Smooth muscle cell (in vitro differentiated cells): ENCODE results near the gene TTC28. TPM values are rescaled to one million over a fixed set of nuclear protein-coding genes. Genes with fewer than 3 reads are reported as not detected.

Experiments
- DNase-seq: peaks from one replicate; lab custom pipeline; 2025; ENCODE audit not compliant: unreplicated experiment; lab: John Stamatoyannopoulos, UW
- H2AFZ ChIP-seq: fragments of 200-600 bp; sonication (generic); 2 replicates; pipeline ENCODE4 v1.6.0; 2016; ENCODE audit warnings: antibody characterized with exemption, low read depth, mild to moderate bottlenecking
- H3F3A ChIP-seq: fragments of 200-600 bp; sonication (generic); 2 replicates; pipeline ENCODE4 v1.6.0; 2017; ENCODE audit warnings: antibody characterized with exemption, low read depth
- H3K27ac ChIP-seq: fragments of 200-600 bp; sonication (generic); 2 replicates; pipeline ENCODE4 v1.5.1; 2016; ENCODE audit warnings: low read depth, mild to moderate bottlenecking
- H3K27me3 ChIP-seq: fragments of 200-600 bp; sonication (generic); 2 replicates; pipeline ENCODE4 v1.6.1; 2016; ENCODE audit warnings: low read depth, mild to moderate bottlenecking
- H3K36me3 ChIP-seq: fragments of 200-600 bp; sonication (generic); 2 replicates; pipeline ENCODE4 v1.5.1; 2016; ENCODE audit warnings: low read depth
- H3K4me1 ChIP-seq: fragments of 200-600 bp; sonication (generic); 2 replicates; pipeline ENCODE4 v1.5.1; 2016; ENCODE audit warnings: low read depth
- H3K4me2 ChIP-seq: fragments of 200-600 bp; sonication (generic); 2 replicates; pipeline ENCODE4 v1.6.0; 2016; ENCODE audit warnings: mild to moderate bottlenecking
- H3K4me3 ChIP-seq: fragments of 200-600 bp; sonication (generic); 2 replicates; pipeline ENCODE4 v1.5.1; 2016; ENCODE audit warnings: mild to moderate bottlenecking
- H3K79me2 ChIP-seq: fragments of 200-600 bp; sonication (generic); 2 replicates; pipeline ENCODE4 v1.6.0; 2016; ENCODE audit warnings: low read depth, mild to moderate bottlenecking
- H3K9ac ChIP-seq: fragments of 200-600 bp; sonication (generic); 2 replicates; pipeline ENCODE4 v1.6.0; 2016; ENCODE audit warnings: low read depth
- H3K9me3 ChIP-seq: fragments of 200-600 bp; sonication (generic); replicated peaks from 2 replicates; pipeline ENCODE4 v1.5.1; 2016; ENCODE audit warnings: low read depth
- H4K20me1 ChIP-seq: fragments of 200-600 bp; sonication (generic); 2 replicates; pipeline ENCODE4 v1.6.0; 2016; ENCODE audit warnings: low read depth
- CTCF ChIP-seq: fragments of 200-600 bp; sonication (generic); IDR thresholded peaks from 2 replicates; pipeline ENCODE4 v1.5.1; 2017; ENCODE audit warnings: borderline replicate concordance, mild to moderate bottlenecking, antibody characterized with exemption; ENCODE audit not compliant: insufficient read depth, poor library complexity, severe bottlenecking
- WGBS: methylation state at CpG from one replicate; pipeline ENCODE4 v1.1.7; 2016; ENCODE audit warnings: low lambda C conversion rate; 5-methylcytosine and 5-hydroxymethylcytosine counted together
- polyA plus RNA-seq: library from polyadenylated mRNA; unstranded; fragments of >200 nt; fragmentation: Nextera tagmentation; extraction: Ambion mirVana; gene quantifications from 2 replicates; pipeline ENCODE4 v1.2.1, GENCODE V29; 2016
- total RNA-seq: library from RNA; depleted of rRNA; stranded (reverse); fragments of >200 nt; gene quantifications from 2 replicates; pipeline ENCODE4 v1.2.3, GENCODE V29; 2014

TTC28 gene
- total and polyA plus RNA-seq, 2 experiments from 2014 or later: 6.3 to 17.9 TPM

- no peaks in the 10 kb centered on the region for H4K20me1 ChIP-seq
- DNase-seq: no peak
- H3K4me2 ChIP-seq: no peak overlapping the region
- 95% methylated on average over 2 of the region's 2 CpGs for WGBS
- H3K27ac ChIP-seq: no peak overlapping the region
- H3K4me3 ChIP-seq: no peak overlapping the region
- no peak for TF ChIP-seq CTCF
- no peaks in the 10 kb centered on the region for H3K79me2 ChIP-seq
- no peaks in the 10 kb centered on the region for H3K27me3 ChIP-seq
- no peaks in the 10 kb centered on the region for H3K9me3 ChIP-seq
- H3K9ac ChIP-seq: no peak overlapping the region
- no peak overlapping the region for H2AFZ ChIP-seq
- H3F3A ChIP-seq: no peaks in the 10 kb centered on the region
- H3K36me3 ChIP-seq: no peaks in the 10 kb centered on the region
- no peaks in the 10 kb centered on the region for H3K4me1 ChIP-seq
These were observed 731.1 kb downstream of the TTC28 start for GRCh38 chr22:27948569-27948968.

- no peak overlapping the region for H2AFZ ChIP-seq
- H3K27me3 ChIP-seq: no peaks in the 10 kb centered on the region
- 83% methylated on average over 4 of the region's 4 CpGs for WGBS
- no peaks in the 10 kb centered on the region for H3K79me2 ChIP-seq
- no peak overlapping the region for H3K9ac ChIP-seq
- H4K20me1 ChIP-seq: no peaks in the 10 kb centered on the region
- no peaks in the 10 kb centered on the region for H3K9me3 ChIP-seq
- H3K27ac ChIP-seq: no peak overlapping the region
- no peak for TF ChIP-seq CTCF
- H3K4me2 ChIP-seq: no peak overlapping the region
- H3K4me1 ChIP-seq: no peaks in the 10 kb centered on the region
- H3F3A ChIP-seq: no peaks in the 10 kb centered on the region
- H3K36me3 ChIP-seq: no peaks in the 10 kb centered on the region
- H3K4me3 ChIP-seq: no peak overlapping the region
- no peak for DNase-seq
These were observed 732.2 kb downstream of the TTC28 start for GRCh38 chr22:27947448-27947847.

- Histone ChIP-seq H3F3A (no peaks in the 10 kb centered on the region), H3K9me3 (no peaks in the 10 kb centered on the region)
- no peak for DNase-seq
These were observed 738.5 kb downstream of the TTC28 start for GRCh38 chr22:27941143-27941542.

More at GRCh38 chr22:27941143-27941542, 738.5 kb downstream of the TTC28 start:
- H3K36me3 ChIP-seq: no peaks in the 10 kb centered on the region
- H3K27ac ChIP-seq: no peak overlapping the region
- H3K4me2 ChIP-seq: no peak overlapping the region
- H2AFZ ChIP-seq: no peak overlapping the region
- no peak overlapping the region for H3K4me3 ChIP-seq
- no peaks in the 10 kb centered on the region for H3K27me3 ChIP-seq
- no peaks in the 10 kb centered on the region for H3K79me2 ChIP-seq
- H3K4me1 ChIP-seq: no peaks in the 10 kb centered on the region
- H3K9ac ChIP-seq: no peak overlapping the region
- no peak for TF ChIP-seq CTCF
- no peaks in the 10 kb centered on the region for H4K20me1 ChIP-seq
